ENCODE data around the gene MYF5.

- TF ChIP-seq, protein P1, sequence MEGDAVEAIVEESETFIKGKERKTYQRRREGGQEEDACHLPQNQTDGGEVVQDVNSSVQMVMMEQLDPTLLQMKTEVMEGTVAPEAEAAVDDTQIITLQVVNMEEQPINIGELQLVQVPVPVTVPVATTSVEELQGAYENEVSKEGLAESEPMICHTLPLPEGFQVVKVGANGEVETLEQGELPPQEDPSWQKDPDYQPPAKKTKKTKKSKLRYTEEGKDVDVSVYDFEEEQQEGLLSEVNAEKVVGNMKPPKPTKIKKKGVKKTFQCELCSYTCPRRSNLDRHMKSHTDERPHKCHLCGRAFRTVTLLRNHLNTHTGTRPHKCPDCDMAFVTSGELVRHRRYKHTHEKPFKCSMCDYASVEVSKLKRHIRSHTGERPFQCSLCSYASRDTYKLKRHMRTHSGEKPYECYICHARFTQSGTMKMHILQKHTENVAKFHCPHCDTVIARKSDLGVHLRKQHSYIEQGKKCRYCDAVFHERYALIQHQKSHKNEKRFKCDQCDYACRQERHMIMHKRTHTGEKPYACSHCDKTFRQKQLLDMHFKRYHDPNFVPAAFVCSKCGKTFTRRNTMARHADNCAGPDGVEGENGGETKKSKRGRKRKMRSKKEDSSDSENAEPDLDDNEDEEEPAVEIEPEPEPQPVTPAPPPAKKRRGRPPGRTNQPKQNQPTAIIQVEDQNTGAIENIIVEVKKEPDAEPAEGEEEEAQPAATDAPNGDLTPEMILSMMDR (IDR thresholded peaks at IDR 0.05) = no peak
- TF ChIP-seq POLR2A (IDR thresholded peaks at IDR 0.05) = no peak
These were observed 1.9 kb upstream of the MYF5 start for GRCh38 chr12:80714846-80715245.

Data from esophagus squamous epithelium (tissue), 4 donors.